Upper lobe of left lung (tissue), 4 donors: ENCODE data around the gene SYTL2.

ENCODE experiments used
- EP300 ChIP-seq, 4 donors: sonication (generic); formaldehyde crosslinking; IDR thresholded peaks; one replicate each; pipeline ENCODE4 v1.5.1; 2017; ENCODE audit warnings: antibody characterized with exemption in 4 of 4, control low read depth in 2 of 4
- POLR2A ChIP-seq, 4 donors: fragments of 450-650 bp; IDR thresholded peaks; one replicate each; pipeline ENCODE4 v1.5.1; 2016 to 2017; ENCODE audit warnings: antibody characterized with exemption in 4 of 4, mild to moderate bottlenecking in 2 of 4
- POLR2AphosphoS5 ChIP-seq, 2 donors: sonication (generic); formaldehyde crosslinking; IDR thresholded peaks; one replicate each; pipeline ENCODE4 v1.5.1; 2017; ENCODE audit warnings: antibody characterized with exemption in 2 of 2
- TF ChIP-seq, protein P1 (sequence below), 6 experiments: fragments of 450-650 bp in 4 of 6; fragments of 200-600 bp in 2 of 6; sonication (generic) in 2 of 6; IDR thresholded peaks; one replicate each; pipeline ENCODE4 v1.5.1; 2016 to 2019; ENCODE audit warnings: antibody characterized with exemption in 6 of 6

DNA sequence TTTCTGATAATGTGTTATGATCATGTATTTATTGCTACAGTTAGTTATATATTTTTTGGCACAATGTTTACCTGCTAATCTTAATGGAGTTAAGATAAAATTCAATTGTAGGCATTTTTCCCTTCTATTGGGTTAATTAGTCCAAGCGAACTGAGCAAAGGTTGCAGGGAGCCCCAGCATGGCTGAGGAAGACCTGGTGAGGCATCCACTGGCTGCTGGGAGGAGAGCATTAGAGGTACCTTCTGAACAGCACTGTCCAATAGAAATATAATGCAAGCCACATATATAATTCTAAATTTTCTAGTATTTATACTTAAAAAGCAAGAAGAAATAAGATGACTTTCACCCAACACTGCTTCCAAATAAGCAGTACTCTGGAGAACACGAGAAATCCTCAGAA, 163.9 kb downstream of the SYTL2 start:
- TF ChIP-seq, protein P1, sequence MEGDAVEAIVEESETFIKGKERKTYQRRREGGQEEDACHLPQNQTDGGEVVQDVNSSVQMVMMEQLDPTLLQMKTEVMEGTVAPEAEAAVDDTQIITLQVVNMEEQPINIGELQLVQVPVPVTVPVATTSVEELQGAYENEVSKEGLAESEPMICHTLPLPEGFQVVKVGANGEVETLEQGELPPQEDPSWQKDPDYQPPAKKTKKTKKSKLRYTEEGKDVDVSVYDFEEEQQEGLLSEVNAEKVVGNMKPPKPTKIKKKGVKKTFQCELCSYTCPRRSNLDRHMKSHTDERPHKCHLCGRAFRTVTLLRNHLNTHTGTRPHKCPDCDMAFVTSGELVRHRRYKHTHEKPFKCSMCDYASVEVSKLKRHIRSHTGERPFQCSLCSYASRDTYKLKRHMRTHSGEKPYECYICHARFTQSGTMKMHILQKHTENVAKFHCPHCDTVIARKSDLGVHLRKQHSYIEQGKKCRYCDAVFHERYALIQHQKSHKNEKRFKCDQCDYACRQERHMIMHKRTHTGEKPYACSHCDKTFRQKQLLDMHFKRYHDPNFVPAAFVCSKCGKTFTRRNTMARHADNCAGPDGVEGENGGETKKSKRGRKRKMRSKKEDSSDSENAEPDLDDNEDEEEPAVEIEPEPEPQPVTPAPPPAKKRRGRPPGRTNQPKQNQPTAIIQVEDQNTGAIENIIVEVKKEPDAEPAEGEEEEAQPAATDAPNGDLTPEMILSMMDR (IDR thresholded peaks at IDR 0.05) = no peak
- TF ChIP-seq POLR2A (IDR thresholded peaks at IDR 0.05) (no peak), EP300 (IDR thresholded peaks at IDR 0.05) (no peak), POLR2AphosphoS5 (IDR thresholded peaks at IDR 0.05) (no peak)
